Astrocyte of the cerebellum (primary cell): ENCODE data around the gene KRT35.

Experiments used
- DNase-seq: peaks from one replicate; pipeline ENCODE4 v3.0.0-alpha.2; 2011; ENCODE audit warnings: low read depth
- H3K4me3 ChIP-seq: 2 replicates; pipeline ENCODE4 v1.5.1; 2011; ENCODE audit warnings: mild to moderate bottlenecking, low read depth, low read length, moderate library complexity
- in situ Hi-C: cut with HindIII; loops from 2 replicates; pipeline ENCODE4 v1.10.0; 2017; ENCODE audit warnings: low sequenced_read_pairs
- TF ChIP-seq, protein P1 (sequence below): IDR thresholded peaks from 2 replicates; pipeline ENCODE4 v1.5.1; 2012; ENCODE audit warnings: low read length, low read depth, moderate library complexity, mild to moderate bottlenecking; ENCODE audit errors: missing control alignments

The KRT35 gene

DNA sequence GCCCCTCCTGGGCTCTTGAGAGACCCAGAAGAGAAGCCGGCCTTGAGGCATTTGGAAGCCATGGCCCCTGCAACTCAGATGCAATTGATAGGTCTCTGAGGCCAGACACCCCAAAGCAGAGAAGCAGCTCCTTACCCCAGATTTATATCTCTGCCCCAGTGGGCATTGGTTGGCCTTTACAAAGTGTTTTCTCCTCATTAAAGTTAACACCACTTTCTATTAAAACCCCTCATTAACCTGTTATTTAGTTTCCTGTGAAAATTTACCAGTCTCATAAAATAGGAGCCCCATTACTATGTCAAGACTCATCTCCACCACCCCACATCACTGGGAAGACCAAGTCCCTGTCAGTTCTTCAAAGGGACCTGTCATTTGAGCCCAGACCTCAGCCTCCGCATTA, at the start of gene KRT35:
KRT35 (minus strand) TSS at position 116 of the 400 bp plus-strand sequence; CDS start at position 62, 54 bp downstream.
- TF ChIP-seq, protein P1, sequence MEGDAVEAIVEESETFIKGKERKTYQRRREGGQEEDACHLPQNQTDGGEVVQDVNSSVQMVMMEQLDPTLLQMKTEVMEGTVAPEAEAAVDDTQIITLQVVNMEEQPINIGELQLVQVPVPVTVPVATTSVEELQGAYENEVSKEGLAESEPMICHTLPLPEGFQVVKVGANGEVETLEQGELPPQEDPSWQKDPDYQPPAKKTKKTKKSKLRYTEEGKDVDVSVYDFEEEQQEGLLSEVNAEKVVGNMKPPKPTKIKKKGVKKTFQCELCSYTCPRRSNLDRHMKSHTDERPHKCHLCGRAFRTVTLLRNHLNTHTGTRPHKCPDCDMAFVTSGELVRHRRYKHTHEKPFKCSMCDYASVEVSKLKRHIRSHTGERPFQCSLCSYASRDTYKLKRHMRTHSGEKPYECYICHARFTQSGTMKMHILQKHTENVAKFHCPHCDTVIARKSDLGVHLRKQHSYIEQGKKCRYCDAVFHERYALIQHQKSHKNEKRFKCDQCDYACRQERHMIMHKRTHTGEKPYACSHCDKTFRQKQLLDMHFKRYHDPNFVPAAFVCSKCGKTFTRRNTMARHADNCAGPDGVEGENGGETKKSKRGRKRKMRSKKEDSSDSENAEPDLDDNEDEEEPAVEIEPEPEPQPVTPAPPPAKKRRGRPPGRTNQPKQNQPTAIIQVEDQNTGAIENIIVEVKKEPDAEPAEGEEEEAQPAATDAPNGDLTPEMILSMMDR, result no peak
- H3K4me3 ChIP-seq, result no peak within 1 kb of the TSS
- in situ Hi-C loops, result no loop called here
- no peak for DNase-seq

DNA sequence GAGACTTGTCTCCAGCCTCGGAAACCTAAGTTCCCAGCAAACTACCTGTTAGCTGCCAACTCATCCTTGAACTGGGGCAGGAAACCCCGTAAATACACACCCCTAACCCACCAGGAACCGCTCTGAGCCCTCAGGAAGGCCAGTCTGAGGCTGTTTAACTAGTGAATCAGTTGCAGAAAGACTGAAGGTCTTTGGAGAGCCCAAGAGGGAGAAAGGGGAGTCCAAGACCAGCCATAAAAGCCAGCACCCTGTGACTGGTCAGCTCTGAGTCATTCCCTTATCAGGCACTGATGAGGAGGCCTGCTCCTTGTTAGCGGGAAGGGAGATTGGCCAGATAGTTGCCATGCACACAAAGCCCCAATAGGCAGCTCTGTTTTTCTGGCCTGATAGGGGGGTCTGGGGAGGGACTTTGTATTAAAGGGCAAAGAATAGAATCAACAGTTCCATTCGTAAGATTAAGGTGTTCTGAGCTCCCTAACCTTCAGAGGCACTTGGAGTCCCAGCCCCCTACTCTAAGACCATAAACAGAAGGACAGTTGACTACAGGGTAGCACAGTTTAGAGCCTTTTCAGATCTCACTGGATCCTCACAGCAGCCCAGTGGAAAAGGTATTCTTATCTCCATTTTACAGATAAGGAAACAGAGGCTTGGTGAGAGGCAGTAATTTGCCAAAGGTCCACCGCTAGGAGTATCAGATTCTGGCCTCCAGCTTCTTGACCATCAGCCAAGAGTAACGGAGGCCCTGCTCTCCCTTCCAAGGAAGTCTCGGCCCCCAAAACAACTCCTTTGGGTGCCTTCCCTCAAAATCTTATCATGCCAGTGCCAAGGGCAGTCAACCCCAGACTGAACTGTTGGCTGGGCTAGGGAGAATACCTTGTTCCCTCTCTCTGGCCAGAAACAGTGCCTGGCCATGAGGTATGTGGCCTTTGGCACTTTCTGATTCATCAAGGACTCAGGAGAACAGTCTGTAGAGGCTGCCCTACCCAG, 49.4 kb upstream of the KRT35 start:
- TF ChIP-seq, protein P1, result no peak
- in situ Hi-C loops, result no loop called here
- H3K4me3 ChIP-seq, result no peak overlapping the region
- DNase-seq, result peak; percentile 32

DNA sequence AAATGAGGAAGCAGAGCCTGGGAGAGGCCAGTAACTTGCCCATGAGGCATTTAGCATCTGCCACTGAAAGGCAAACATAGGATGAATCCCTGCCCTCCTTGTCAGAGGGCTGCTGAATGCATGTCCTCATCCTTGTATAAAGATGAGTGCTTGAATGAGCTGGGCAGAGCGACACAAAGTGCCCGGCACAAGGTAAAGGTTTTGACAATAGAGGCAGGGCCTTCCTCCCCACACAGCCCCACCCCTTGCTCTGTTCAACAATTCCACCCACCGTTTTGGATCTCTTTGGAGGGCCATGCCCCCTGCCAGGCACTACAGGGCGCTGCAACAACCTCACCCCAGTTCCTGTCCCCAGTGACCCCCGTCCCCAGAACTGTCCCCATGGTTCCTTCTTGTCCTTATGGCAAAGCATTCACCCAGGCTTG, 48.6 kb upstream of the KRT35 start:
- no peak for DNase-seq
- H3K4me3 ChIP-seq, result no peak overlapping the region
- in situ Hi-C loops, result no loop called here
- TF ChIP-seq, protein P1, result no peak

DNA sequence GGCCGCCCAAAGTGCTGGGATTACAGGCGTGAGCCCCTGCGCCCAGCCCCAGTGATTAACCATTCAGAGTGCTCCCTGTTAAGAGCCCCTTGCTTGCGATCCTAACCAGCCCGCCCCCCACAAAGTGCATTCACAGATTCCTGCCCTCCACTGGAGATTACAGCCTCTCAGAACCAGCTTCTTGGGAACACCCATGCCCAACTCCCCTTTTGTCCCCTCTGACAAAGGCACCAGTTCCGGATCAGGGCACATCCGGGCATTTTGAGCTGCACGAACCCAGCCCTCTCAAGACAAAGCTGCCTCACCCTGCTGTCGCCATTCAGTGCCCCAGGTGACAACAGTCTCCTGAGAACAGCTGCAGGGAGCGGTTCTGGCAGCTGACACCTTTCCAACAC, 48.0 kb upstream of the KRT35 start:
- no peak overlapping the region for H3K4me3 ChIP-seq
- no peak for DNase-seq
- in situ Hi-C loops, result no loop called here
- TF ChIP-seq, protein P1, result no peak

DNA sequence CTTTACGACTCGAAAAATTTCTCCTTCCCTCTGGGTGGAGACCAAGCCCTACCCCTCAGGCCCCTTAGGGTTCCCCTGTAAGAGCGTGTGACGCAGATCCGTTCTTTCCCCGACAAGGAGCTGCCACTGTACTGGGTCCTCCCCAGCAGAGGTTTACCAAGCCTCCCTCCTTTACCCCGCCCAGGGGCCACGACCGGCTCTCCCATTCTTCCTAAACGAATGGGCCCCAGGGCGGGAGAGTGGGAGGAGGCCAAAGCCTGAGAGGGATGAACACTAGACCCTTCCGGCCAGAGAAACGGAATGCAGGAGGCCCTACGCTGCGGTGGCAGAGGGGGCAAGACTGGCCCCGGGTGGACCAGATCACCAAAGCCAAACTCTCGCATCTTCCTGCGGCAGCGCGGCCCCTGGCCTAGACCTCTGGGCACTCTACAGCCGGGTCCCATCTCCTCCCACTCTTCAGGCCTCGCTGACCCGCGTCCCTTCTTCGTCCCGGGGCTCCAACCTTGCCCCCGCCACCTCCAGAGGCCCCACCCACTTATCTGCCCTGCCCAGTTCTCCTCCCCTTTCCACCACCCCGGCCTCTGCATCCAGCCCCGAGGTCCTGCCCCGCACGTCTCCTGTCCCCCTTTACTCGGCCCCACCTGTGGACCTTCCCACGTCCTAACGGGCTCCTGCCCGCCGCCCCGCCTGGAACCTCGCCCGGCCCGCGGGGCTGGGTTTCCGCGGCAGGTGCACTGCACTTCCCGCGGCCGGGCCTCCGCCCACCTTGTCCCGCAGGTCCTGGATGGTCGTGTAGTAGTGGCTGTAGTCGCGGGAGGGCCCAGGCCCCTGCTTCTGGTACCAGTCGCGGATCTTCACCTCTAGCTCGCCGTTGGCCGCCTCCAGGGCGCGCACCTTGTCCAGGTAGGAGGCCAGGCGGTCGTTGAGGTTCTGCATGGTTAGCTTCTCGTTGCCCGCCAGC, 46.4 kb upstream of the KRT35 start:
- peak overlapping the region; percentile 27 for H3K4me3 ChIP-seq
- DNase-seq, result no peak
- TF ChIP-seq, protein P1, result no peak
- in situ Hi-C loops, result no loop called here

DNA sequence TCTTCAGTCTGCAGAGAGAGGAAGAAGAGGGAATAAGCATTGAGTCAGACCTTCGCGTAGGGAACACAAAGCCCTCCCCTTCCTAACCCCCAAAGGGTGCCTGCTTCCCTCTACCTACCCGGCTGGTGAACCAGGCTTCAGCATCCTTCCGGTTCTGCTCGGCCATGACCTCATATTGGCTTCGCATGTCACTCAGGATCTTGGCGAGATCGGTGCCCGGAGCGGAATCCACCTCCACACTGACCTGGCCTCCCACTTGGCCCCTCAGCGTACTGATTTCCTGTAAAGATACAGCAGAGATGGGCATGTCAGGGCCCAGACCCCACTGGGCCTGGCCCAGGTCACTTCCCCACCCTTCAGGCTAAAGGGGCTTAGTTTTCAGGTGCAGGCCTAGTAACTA, 43.3 kb upstream of the KRT35 start:
- TF ChIP-seq, protein P1, result no peak
- DNase-seq, result no peak
- no peak overlapping the region for H3K4me3 ChIP-seq
- in situ Hi-C loops, result no loop called here
